HG03045 (cell line): ENCODE measurements around the gene PAQR5.
"Not testable (repeated sequence)": the region's sequence is repeated elsewhere in the genome, so short reads cannot be mapped to it uniquely, and the experiment has no call there.

Experiments
- ATAC-seq: cut with Tn5 transposase; IDR thresholded peaks from one replicate; pipeline ENCODE4 v1.9.1; 2021; ENCODE audit warnings: mild to moderate bottlenecking, moderate library complexity; ENCODE audit not compliant: unreplicated experiment

PAQR5 gene

GRCh38 chr15:69346112-69346511 lies 47.4 kb downstream of the PAQR5 start:
- no peak for ATAC-seq

GRCh38 chr15:69351333-69351732 lies 52.6 kb downstream of the PAQR5 start:
- no peak for ATAC-seq

GRCh38 chr15:69351884-69352283 lies 53.2 kb downstream of the PAQR5 start:
- no peak for ATAC-seq

GRCh38 chr15:69357773-69358771 lies 59.4 kb downstream of the PAQR5 start:
- ATAC-seq = no peak

- no peak for ATAC-seq
Measured at GRCh38 chr15:69358850-69359249, 60.1 kb downstream of the PAQR5 start.

GRCh38 chr15:69359722-69360121 lies 61.0 kb downstream of the PAQR5 start:
- ATAC-seq = no peak

GRCh38 chr15:69360642-69361041 lies 61.9 kb downstream of the PAQR5 start:
- no peak for ATAC-seq

GRCh38 chr15:69367236-69367635 lies 68.5 kb downstream of the PAQR5 start:
- ATAC-seq = no peak

- no peak for ATAC-seq
Measured at GRCh38 chr15:69369631-69370030, 70.9 kb downstream of the PAQR5 start.

GRCh38 chr15:69373406-69373805 lies 74.7 kb downstream of the PAQR5 start:
- ATAC-seq = no peak

- ATAC-seq = no peak
Measured at GRCh38 chr15:69375151-69375790, 76.6 kb downstream of the PAQR5 start.

GRCh38 chr15:69377216-69377970 lies 78.7 kb downstream of the PAQR5 start:
- no peak for ATAC-seq

- no peak for ATAC-seq
Measured at GRCh38 chr15:69380100-69380725, 81.5 kb downstream of the PAQR5 start.

GRCh38 chr15:69380726-69381105 lies 82.0 kb downstream of the PAQR5 start:
- ATAC-seq = no peak

- not testable (repeated sequence) for ATAC-seq
Measured at GRCh38 chr15:69382176-69382575, 83.5 kb downstream of the PAQR5 start.

- ATAC-seq = not testable (repeated sequence)
Measured at GRCh38 chr15:69384066-69384465, 85.4 kb downstream of the PAQR5 start.

GRCh38 chr15:69384626-69385598 lies 86.2 kb downstream of the PAQR5 start:
- no peak for ATAC-seq

GRCh38 chr15:69385831-69386230 lies 87.1 kb downstream of the PAQR5 start:
- ATAC-seq = no peak

GRCh38 chr15:69386284-69386683 lies 87.6 kb downstream of the PAQR5 start:
- ATAC-seq = no peak

GRCh38 chr15:69388260-69388705 lies 89.6 kb downstream of the PAQR5 start:
- no peak for ATAC-seq
